Activated CD8-positive, alpha-beta memory T cell treated with anti-CD3 and anti-CD28 coated beads for 4 hours (primary cell): ENCODE data around the gene ENOX1.

Experiments
- DNase-seq, 2 donors: peaks; one replicate each; pipeline ENCODE4 v3.0.0-alpha.2; 2020; ENCODE audit warnings: low read depth in 2 of 2

Gene ENOX1

GRCh38 chr13:43315522-43315921, 471.2 kb downstream of the ENOX1 start:
- no peak for DNase-seq

- DNase-seq: no peak
These were observed 477.5 kb downstream of the ENOX1 start for GRCh38 chr13:43309311-43309710.

GRCh38 chr13:43307921-43308433, 478.8 kb downstream of the ENOX1 start:
- DNase-seq: no peak

GRCh38 chr13:43307221-43307920, 479.4 kb downstream of the ENOX1 start:
- no peak for DNase-seq

GRCh38 chr13:43306372-43306771, 480.4 kb downstream of the ENOX1 start:
- DNase-seq: no peak

GRCh38 chr13:43305416-43305815, 481.4 kb downstream of the ENOX1 start:
- DNase-seq: no peak

- DNase-seq: no peak
These were observed 481.8 kb downstream of the ENOX1 start for GRCh38 chr13:43304945-43305344.

GRCh38 chr13:43304449-43304848, 482.3 kb downstream of the ENOX1 start:
- no peak for DNase-seq

GRCh38 chr13:43303033-43303729, 483.6 kb downstream of the ENOX1 start:
- DNase-seq: no peak

GRCh38 chr13:43301346-43301969, 485.3 kb downstream of the ENOX1 start:
- no peak for DNase-seq

- DNase-seq: no peak
These were observed 485.9 kb downstream of the ENOX1 start for GRCh38 chr13:43300865-43301264.

- DNase-seq: no peak
These were observed 487.4 kb downstream of the ENOX1 start for GRCh38 chr13:43299374-43299773.

- no peak for DNase-seq
These were observed 488.0 kb downstream of the ENOX1 start for GRCh38 chr13:43298816-43299215.

- DNase-seq: no peak
These were observed 488.6 kb downstream of the ENOX1 start for GRCh38 chr13:43297967-43298678.

- no peak for DNase-seq
These were observed 490.8 kb downstream of the ENOX1 start for GRCh38 chr13:43295825-43296564.

GRCh38 chr13:43295321-43295720, 491.5 kb downstream of the ENOX1 start:
- no peak for DNase-seq

GRCh38 chr13:43294412-43294811, 492.4 kb downstream of the ENOX1 start:
- DNase-seq: no peak

GRCh38 chr13:43293986-43294385, 492.8 kb downstream of the ENOX1 start:
- no peak for DNase-seq

GRCh38 chr13:43293561-43293960, 493.2 kb downstream of the ENOX1 start:
- no peak for DNase-seq

GRCh38 chr13:43293008-43293407, 493.8 kb downstream of the ENOX1 start:
- DNase-seq: no peak

- DNase-seq: no peak
These were observed 495.3 kb downstream of the ENOX1 start for GRCh38 chr13:43291287-43292060.
